ENCODE results near the gene KIAA1671. TPM values are rescaled to one million over a fixed set of nuclear protein-coding genes. Genes with fewer than 3 reads are reported as not detected.

KIAA1671 gene
- total RNA-seq, 2 donors from 2014 or later = 16.8 to 21.7 TPM

GRCh38 chr22:25186140-25186539 lies 233.6 kb downstream of the KIAA1671 start:
- peaks cover 43% of the 10 kb centered on the region for H3K36me3 ChIP-seq
- no peak for TF ChIP-seq CTCF (IDR thresholded peaks at IDR 0.05)

GRCh38 chr22:25187469-25187868 lies 235.0 kb downstream of the KIAA1671 start:
- TF ChIP-seq CTCF (IDR thresholded peaks at IDR 0.05) = no peak
- no peak for DNase-seq (ENCODE audit: low spot score)

More at GRCh38 chr22:25186140-25186539, 233.6 kb downstream of the KIAA1671 start:
- no peaks in the 10 kb centered on the region for H3K27me3 ChIP-seq
- DNase-seq (ENCODE audit: low spot score) = no peak
- H3K4me1 ChIP-seq = no peaks in the 10 kb centered on the region
- no peak overlapping the region for H3K4me3 ChIP-seq
- no peaks in the 10 kb centered on the region for H3K9me3 ChIP-seq
- H3K27ac ChIP-seq = no peak overlapping the region

DNA sequence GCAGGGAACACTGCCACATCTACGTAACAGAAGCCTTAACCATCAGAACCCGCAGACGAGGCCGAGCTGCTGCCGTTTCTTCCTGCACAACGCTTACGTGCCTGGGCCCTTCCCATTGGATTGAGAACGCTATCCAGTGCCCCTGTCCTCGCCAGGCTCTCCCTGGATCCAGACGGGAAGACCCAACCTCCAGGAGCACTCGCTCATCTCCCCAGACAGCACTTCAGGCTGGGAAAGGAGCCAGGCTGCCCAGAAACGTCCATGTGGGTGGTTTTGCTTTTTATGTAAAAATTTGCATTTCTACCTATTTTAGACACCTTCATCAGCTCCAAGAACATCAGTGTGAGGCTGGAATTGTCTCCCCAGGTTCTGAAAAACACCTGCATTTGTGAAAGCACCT lies 239.9 kb downstream of the KIAA1671 start:
- DNase-seq (ENCODE audit: low spot score) = no peak
- Histone ChIP-seq H3K4me1 (no peaks in the 10 kb centered on the region), H3K27me3 (no peaks in the 10 kb centered on the region), H3K4me3 (no peak overlapping the region), H3K36me3 (peaks cover 34% of the 10 kb centered on the region), H3K9me3 (no peaks in the 10 kb centered on the region), H3K27ac (no peak overlapping the region)
- TF ChIP-seq CTCF (IDR thresholded peaks at IDR 0.05) = no peak

More at GRCh38 chr22:25187469-25187868, 235.0 kb downstream of the KIAA1671 start:
- H3K9me3 ChIP-seq = no peaks in the 10 kb centered on the region
- H3K4me3 ChIP-seq = no peak overlapping the region
- no peak overlapping the region for H3K27ac ChIP-seq
- H3K4me1 ChIP-seq = no peaks in the 10 kb centered on the region
- no peaks in the 10 kb centered on the region for H3K27me3 ChIP-seq
- H3K36me3 ChIP-seq = peaks cover 47% of the 10 kb centered on the region

DNA sequence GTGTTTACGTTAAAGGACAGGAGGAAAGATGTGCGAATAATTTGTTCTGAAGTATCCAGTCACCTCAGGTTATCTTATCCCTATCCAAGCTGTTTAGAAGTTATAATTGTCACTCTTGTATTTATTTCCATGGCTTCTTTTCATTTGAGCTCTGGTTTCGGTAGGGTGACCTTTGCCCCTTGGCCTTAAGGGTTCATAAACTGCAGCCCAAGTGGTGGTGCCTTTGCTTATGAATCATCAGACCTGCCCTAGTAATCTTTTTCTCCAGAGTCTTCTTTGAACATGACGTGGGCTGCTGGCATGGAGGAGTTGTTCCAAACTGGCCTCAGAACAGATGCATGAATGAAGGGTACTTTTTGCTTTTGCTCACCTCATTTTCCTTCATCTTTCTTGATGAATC lies 240.6 kb downstream of the KIAA1671 start:
- Histone ChIP-seq H3K4me3 (no peak overlapping the region), H3K4me1 (no peaks in the 10 kb centered on the region), H3K27ac (no peak overlapping the region), H3K36me3 (peaks cover 41% of the 10 kb centered on the region), H3K27me3 (no peaks in the 10 kb centered on the region), H3K9me3 (no peaks in the 10 kb centered on the region)
- no peak for TF ChIP-seq CTCF (IDR thresholded peaks at IDR 0.05)
- no peak for DNase-seq (ENCODE audit: low spot score)

GRCh38 chr22:25193548-25193947 lies 241.0 kb downstream of the KIAA1671 start:
- Histone ChIP-seq H3K4me1 (no peaks in the 10 kb centered on the region), H3K27ac (no peak overlapping the region), H3K36me3 (peaks cover 45% of the 10 kb centered on the region), H3K4me3 (no peak overlapping the region), H3K9me3 (no peaks in the 10 kb centered on the region), H3K27me3 (no peaks in the 10 kb centered on the region)
- TF ChIP-seq CTCF (IDR thresholded peaks at IDR 0.05) = no peak
- no peak for DNase-seq (ENCODE audit: low spot score)

DNA sequence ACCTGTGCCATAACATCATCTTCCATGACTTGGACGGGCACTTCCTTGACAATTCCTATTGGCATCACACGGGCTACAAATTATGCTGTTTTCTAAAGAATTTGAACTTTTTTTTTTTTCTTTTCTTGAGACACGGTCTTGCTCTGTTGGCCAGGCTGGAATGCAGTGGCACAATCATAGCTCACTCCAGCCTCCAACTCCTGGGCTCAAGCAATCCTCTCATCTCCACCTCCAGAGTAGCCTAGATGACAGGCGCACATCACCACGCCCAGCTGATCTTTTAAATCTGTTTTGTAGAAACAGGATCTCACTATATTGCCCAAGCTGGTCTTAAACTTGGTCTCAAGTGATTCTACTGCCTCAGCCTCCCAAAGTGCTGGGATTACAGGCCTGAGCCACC lies 243.8 kb downstream of the KIAA1671 start:
- H3K36me3 ChIP-seq = peaks cover 34% of the 10 kb centered on the region
- H3K27ac ChIP-seq = no peak overlapping the region
- TF ChIP-seq CTCF (IDR thresholded peaks at IDR 0.05) = no peak
- no peaks in the 10 kb centered on the region for H3K4me1 ChIP-seq
- no peaks in the 10 kb centered on the region for H3K9me3 ChIP-seq
- H3K4me3 ChIP-seq = no peak overlapping the region
- no peaks in the 10 kb centered on the region for H3K27me3 ChIP-seq
- DNase-seq (ENCODE audit: low spot score) = no peak
